ENCODE data around the gene DNAH5.

The DNAH5 gene

DNA sequence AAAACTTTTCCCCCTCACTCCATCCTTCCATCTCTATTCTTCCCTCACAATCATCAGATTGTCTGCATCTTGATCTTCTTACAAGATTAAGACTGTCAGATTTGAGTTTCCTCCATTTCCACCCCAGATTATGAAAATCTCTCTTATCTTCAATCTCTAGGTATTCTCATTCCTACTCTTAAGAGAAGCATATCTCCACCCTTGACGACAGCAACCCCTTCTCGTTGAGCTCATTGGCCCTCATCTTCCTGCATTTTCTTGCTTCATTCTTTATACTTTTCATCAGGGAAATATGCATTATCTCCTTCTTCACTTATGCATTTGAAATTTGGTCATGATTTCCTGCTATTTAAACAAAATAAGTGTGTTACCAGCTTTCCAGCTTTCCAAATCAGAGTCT lies 301.3 kb downstream of the DNAH5 start:
- no peak for TF ChIP-seq EP300 (IDR thresholded peaks at IDR 0.05; ENCODE audit: borderline replicate concordance)
- TF ChIP-seq, protein P1, sequence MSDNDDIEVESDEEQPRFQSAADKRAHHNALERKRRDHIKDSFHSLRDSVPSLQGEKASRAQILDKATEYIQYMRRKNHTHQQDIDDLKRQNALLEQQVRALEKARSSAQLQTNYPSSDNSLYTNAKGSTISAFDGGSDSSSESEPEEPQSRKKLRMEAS (IDR thresholded peaks at IDR 0.05) = no peak
- TF ChIP-seq TAF1 (IDR thresholded peaks at IDR 0.05; ENCODE audit: low read depth) = no peak
- no peak for TF ChIP-seq FOXM1 (IDR thresholded peaks at IDR 0.05; ENCODE audit: borderline replicate concordance, low read depth)
- TF ChIP-seq, protein P2, sequence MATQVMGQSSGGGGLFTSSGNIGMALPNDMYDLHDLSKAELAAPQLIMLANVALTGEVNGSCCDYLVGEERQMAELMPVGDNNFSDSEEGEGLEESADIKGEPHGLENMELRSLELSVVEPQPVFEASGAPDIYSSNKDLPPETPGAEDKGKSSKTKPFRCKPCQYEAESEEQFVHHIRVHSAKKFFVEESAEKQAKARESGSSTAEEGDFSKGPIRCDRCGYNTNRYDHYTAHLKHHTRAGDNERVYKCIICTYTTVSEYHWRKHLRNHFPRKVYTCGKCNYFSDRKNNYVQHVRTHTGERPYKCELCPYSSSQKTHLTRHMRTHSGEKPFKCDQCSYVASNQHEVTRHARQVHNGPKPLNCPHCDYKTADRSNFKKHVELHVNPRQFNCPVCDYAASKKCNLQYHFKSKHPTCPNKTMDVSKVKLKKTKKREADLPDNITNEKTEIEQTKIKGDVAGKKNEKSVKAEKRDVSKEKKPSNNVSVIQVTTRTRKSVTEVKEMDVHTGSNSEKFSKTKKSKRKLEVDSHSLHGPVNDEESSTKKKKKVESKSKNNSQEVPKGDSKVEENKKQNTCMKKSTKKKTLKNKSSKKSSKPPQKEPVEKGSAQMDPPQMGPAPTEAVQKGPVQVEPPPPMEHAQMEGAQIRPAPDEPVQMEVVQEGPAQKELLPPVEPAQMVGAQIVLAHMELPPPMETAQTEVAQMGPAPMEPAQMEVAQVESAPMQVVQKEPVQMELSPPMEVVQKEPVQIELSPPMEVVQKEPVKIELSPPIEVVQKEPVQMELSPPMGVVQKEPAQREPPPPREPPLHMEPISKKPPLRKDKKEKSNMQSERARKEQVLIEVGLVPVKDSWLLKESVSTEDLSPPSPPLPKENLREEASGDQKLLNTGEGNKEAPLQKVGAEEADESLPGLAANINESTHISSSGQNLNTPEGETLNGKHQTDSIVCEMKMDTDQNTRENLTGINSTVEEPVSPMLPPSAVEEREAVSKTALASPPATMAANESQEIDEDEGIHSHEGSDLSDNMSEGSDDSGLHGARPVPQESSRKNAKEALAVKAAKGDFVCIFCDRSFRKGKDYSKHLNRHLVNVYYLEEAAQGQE (IDR thresholded peaks at IDR 0.05; ENCODE audit: low read depth) = no peak

Measured in Ishikawa (cell line).